Stimulated activated CD4-positive, alpha-beta T cell treated with anti-CD3 and anti-CD28 coated beads, Interleukin-2, amount 100 ng/mL, for 48 hours (primary cell): ENCODE results near the gene EFCAB9.

Source experiments
- DNase-seq, 2 donors: peaks; one replicate each; pipeline ENCODE4 v3.0.0-alpha.2; 2020

EFCAB9 gene

GRCh38 chr5:172166030-172166826 lies 27.7 kb upstream of the EFCAB9 start:
- no peak for DNase-seq

- DNase-seq = no peak
These were observed 26.1 kb upstream of the EFCAB9 start for GRCh38 chr5:172167895-172168294.

GRCh38 chr5:172168311-172168710 lies 25.7 kb upstream of the EFCAB9 start:
- no peak for DNase-seq

- no peak for DNase-seq
These were observed 24.8 kb upstream of the EFCAB9 start for GRCh38 chr5:172169216-172169615.

- DNase-seq = no peak
These were observed 23.7 kb upstream of the EFCAB9 start for GRCh38 chr5:172170251-172170701.

GRCh38 chr5:172171118-172171517 lies 22.9 kb upstream of the EFCAB9 start:
- no peak for DNase-seq

GRCh38 chr5:172172912-172173563 lies 20.9 kb upstream of the EFCAB9 start:
- no peak for DNase-seq

GRCh38 chr5:172173564-172174153 lies 20.3 kb upstream of the EFCAB9 start:
- peak; percentile 72 for DNase-seq

GRCh38 chr5:172175263-172175719 lies 18.7 kb upstream of the EFCAB9 start:
- DNase-seq = peak; percentile 75 to 78

GRCh38 chr5:172177176-172177575 lies 16.8 kb upstream of the EFCAB9 start:
- no peak for DNase-seq

- no peak for DNase-seq
These were observed 15.5 kb upstream of the EFCAB9 start for GRCh38 chr5:172178301-172178987.

GRCh38 chr5:172178991-172179989 lies 14.7 kb upstream of the EFCAB9 start:
- no peak for DNase-seq

GRCh38 chr5:172180936-172181335 lies 13.0 kb upstream of the EFCAB9 start:
- DNase-seq = no peak

- no peak for DNase-seq
These were observed 11.7 kb upstream of the EFCAB9 start for GRCh38 chr5:172182291-172182690.

- DNase-seq = no peak
These were observed 10.1 kb upstream of the EFCAB9 start for GRCh38 chr5:172183881-172184280.

- no peak for DNase-seq
These were observed 8.9 kb upstream of the EFCAB9 start for GRCh38 chr5:172185096-172185461.

- DNase-seq = no peak
These were observed 7.8 kb upstream of the EFCAB9 start for GRCh38 chr5:172186114-172186695.

- peak in 1 of 2 donors; percentile 64 for DNase-seq
These were observed 6.6 kb upstream of the EFCAB9 start for GRCh38 chr5:172187118-172188032.

- DNase-seq = peak; percentile 79 to 82
These were observed 5.7 kb upstream of the EFCAB9 start, which contains the start of gene STK10 for GRCh38 chr5:172188033-172188892. Gene STK10, minus strand, starts transcription at chr5:172188224. Its CDS starts 182 bp downstream, at chr5:172188042.
